ENCODE results near the gene SPDYE3. TPM values are rescaled to one million over a fixed set of nuclear protein-coding genes. Genes with fewer than 3 reads are reported as not detected.
"Not testable (repeated sequence)": the region's sequence is repeated elsewhere in the genome, so short reads cannot be mapped to it uniquely, and the experiment has no call there.

The SPDYE3 gene
- total RNA-seq, 2 donors from 2014 or later, result 0.91 TPM; not detected in 1

- H3K27me3 ChIP-seq (replicated peaks; ENCODE audit: insufficient read depth); H3K36me3 ChIP-seq; H3K4me3 ChIP-seq; intact Hi-C loops (cut with DNase I); H3K27ac ChIP-seq; DNase-seq (ENCODE audit: low spot score); H3K9me3 ChIP-seq; H3K4me1 ChIP-seq (replicated peaks): not testable (repeated sequence)
- 97% methylated on average over 3 of the region's 5 CpGs for WGBS
These were observed 10.8 kb downstream of the SPDYE3 start for GRCh38 chr7:100318329-100318728.

GRCh38 chr7:100321648-100322047, 14.1 kb downstream of the SPDYE3 start:
- H3K36me3 ChIP-seq; intact Hi-C loops (cut with DNase I); H3K9me3 ChIP-seq; DNase-seq (ENCODE audit: low spot score); H3K27me3 ChIP-seq (replicated peaks; ENCODE audit: insufficient read depth); H3K4me1 ChIP-seq (replicated peaks); H3K27ac ChIP-seq; H3K4me3 ChIP-seq: not testable (repeated sequence)
- 92% methylated on average over 1 of the region's 1 CpG for WGBS

GRCh38 chr7:100324194-100324593, 16.7 kb downstream of the SPDYE3 start:
- H3K4me3 ChIP-seq; DNase-seq (ENCODE audit: low spot score); H3K27me3 ChIP-seq (replicated peaks; ENCODE audit: insufficient read depth); H3K27ac ChIP-seq; H3K9me3 ChIP-seq; intact Hi-C loops (cut with DNase I); H3K36me3 ChIP-seq; H3K4me1 ChIP-seq (replicated peaks): not testable (repeated sequence)
- 90% methylated on average over 13 of the region's 13 CpGs for WGBS

- WGBS, result 91% methylated on average over 9 of the region's 9 CpGs
- intact Hi-C loops (cut with DNase I), result not testable (repeated sequence)
These were observed 18.2 kb downstream of the SPDYE3 start for GRCh38 chr7:100325671-100326070.

GRCh38 chr7:100326914-100327313, 19.4 kb downstream of the SPDYE3 start:
- H3K27me3 ChIP-seq (replicated peaks; ENCODE audit: insufficient read depth); H3K4me1 ChIP-seq (replicated peaks); intact Hi-C loops (cut with DNase I); H3K9me3 ChIP-seq; H3K36me3 ChIP-seq; H3K4me3 ChIP-seq; DNase-seq (ENCODE audit: low spot score); H3K27ac ChIP-seq: not testable (repeated sequence)
- 90% methylated on average over 7 of the region's 11 CpGs for WGBS

More at GRCh38 chr7:100325671-100326070, 18.2 kb downstream of the SPDYE3 start:
- not testable (repeated sequence) for H3K9me3 ChIP-seq; H3K36me3 ChIP-seq; DNase-seq (ENCODE audit: low spot score); H3K4me3 ChIP-seq; H3K27ac ChIP-seq; H3K27me3 ChIP-seq (replicated peaks; ENCODE audit: insufficient read depth); H3K4me1 ChIP-seq (replicated peaks)

GRCh38 chr7:100335566-100336466, 28.3 kb downstream of the SPDYE3 start:
- H3K27me3 ChIP-seq (replicated peaks; ENCODE audit: insufficient read depth); intact Hi-C loops (cut with DNase I); H3K36me3 ChIP-seq; H3K4me1 ChIP-seq (replicated peaks); H3K9me3 ChIP-seq: not testable (repeated sequence)
- TF ChIP-seq CTCF (IDR thresholded peaks at IDR 0.05), result peak in 2 of 4 experiments; percentile 22 to 35
- peak; percentile 96 for TF ChIP-seq POLR2A (IDR thresholded peaks at IDR 0.05)
- TF ChIP-seq POLR2AphosphoS5 (IDR thresholded peaks at IDR 0.05), result peak; percentile 92
- H3K27ac ChIP-seq, result peak overlapping the region; percentile 90 to 95
- peak overlapping the region; percentile 72 to 78 for H3K4me3 ChIP-seq
- DNase-seq (ENCODE audit: low spot score), result peak; percentile 89
- under 1% methylated on average over 71 of the region's 85 CpGs for WGBS

- whole genome bisulfite sequencing, result 61% methylated on average over 15 of the region's 15 CpGs
- H3K4me3 ChIP-seq; H3K4me1 ChIP-seq (replicated peaks); intact Hi-C loops (cut with DNase I); H3K27ac ChIP-seq; H3K27me3 ChIP-seq (replicated peaks; ENCODE audit: insufficient read depth); H3K9me3 ChIP-seq; DNase-seq (ENCODE audit: low spot score); H3K36me3 ChIP-seq: not testable (repeated sequence)
These were observed 30.7 kb downstream of the SPDYE3 start for GRCh38 chr7:100338083-100338696.

GRCh38 chr7:100341286-100341685, 33.8 kb downstream of the SPDYE3 start:
- not testable (repeated sequence) for H3K27ac ChIP-seq; H3K4me3 ChIP-seq; H3K4me1 ChIP-seq (replicated peaks); H3K9me3 ChIP-seq; H3K36me3 ChIP-seq; H3K27me3 ChIP-seq (replicated peaks; ENCODE audit: insufficient read depth)
- 63% methylated on average over 6 of the region's 6 CpGs for WGBS
- peak; percentile 38 for DNase-seq (ENCODE audit: low spot score)
- intact Hi-C loops (cut with DNase I), result loop anchor here (10.0 kb wide), 1 partner anchor 216 kb away; the partner anchor contains the start of gene MBLAC1
- peak; percentile 23 for TF ChIP-seq POLR2AphosphoS5 (IDR thresholded peaks at IDR 0.05)

All from prostate gland (tissue), 2 donors.